Gastrocnemius medialis (tissue), 4 donors: ENCODE results near the gene TMTC2.
"Not testable (repeated sequence)": the region's sequence is repeated elsewhere in the genome, so short reads cannot be mapped to it uniquely, and the experiment has no call there.

Source experiments
- CTCF ChIP-seq, 5 experiments: fragments of 450-650 bp in 3 of 5; fragments of 200-600 bp in 2 of 5; sonication (generic) in 2 of 5; IDR thresholded peaks in 4 of 5; conservative IDR thresholded peaks in 1 of 5; 1 replicate in 4 of 5; 2 replicates in 1 of 5; pipeline ENCODE4 v1.5.1; 2016 to 2019; ENCODE audit warnings: antibody characterized with exemption in 5 of 5, mild to moderate bottlenecking in 3 of 5, moderate library complexity in 3 of 5
- POLR2A ChIP-seq, 2 donors: fragments of 450-650 bp; IDR thresholded peaks; one replicate each; pipeline ENCODE4 v1.6.1; 2017; ENCODE audit warnings: antibody characterized with exemption in 2 of 2, mild to moderate bottlenecking in 2 of 2, moderate library complexity in 2 of 2

GRCh38 chr12:82845076-82845475 is 158.4 kb downstream of the TMTC2 start:
- TF ChIP-seq CTCF (IDR thresholded peaks at IDR 0.05 in 4 of 5, conservative IDR thresholded peaks at IDR 0.05 in 1 of 5); POLR2A (IDR thresholded peaks at IDR 0.05): not testable (repeated sequence)
